ENCODE results near the gene MRPS31.

GRCh38 chr13:40800559-40800958, 29.6 kb upstream of the MRPS31 start:
- TF ChIP-seq POLR2A (IDR thresholded peaks at IDR 0.05; ENCODE audit: low read depth, low read length) (no peak), POLR2AphosphoS5 (IDR thresholded peaks at IDR 0.05; ENCODE audit: low read depth, low read length) (no peak)
